Fibroblast of mammary gland (primary cell): ENCODE measurements around the gene PDLIM3.
"Not testable (repeated sequence)": the region's sequence is repeated elsewhere in the genome, so short reads cannot be mapped to it uniquely, and the experiment has no call there.

ENCODE experiments used
- DNase-seq: peaks from one replicate; pipeline ENCODE4 v3.0.0-alpha.2; 2010; ENCODE audit warnings: low read depth
- H3K4me3 ChIP-seq: 2 replicates; pipeline ENCODE4 v1.5.1; 2011; ENCODE audit warnings: low read depth, mild to moderate bottlenecking, low read length, moderate library complexity; ENCODE audit not compliant: control insufficient read depth
- CTCF ChIP-seq: conservative IDR thresholded peaks from 2 replicates; pipeline ENCODE4 v1.5.1; 2011; ENCODE audit warnings: low read depth, low read length, inconsistent platforms; ENCODE audit not compliant: control insufficient read depth, insufficient read depth

PDLIM3 gene

GRCh38 chr4:185513489-185514181, 21.7 kb downstream of the PDLIM3 start:
- peak; percentile 46 for DNase-seq
- no peak for TF ChIP-seq CTCF
- no peak overlapping the region for H3K4me3 ChIP-seq

- peak; percentile 60 for DNase-seq
- H3K4me3 ChIP-seq, result no peak overlapping the region
- no peak for TF ChIP-seq CTCF
These were observed 22.8 kb downstream of the PDLIM3 start for GRCh38 chr4:185512516-185512915.

- H3K4me3 ChIP-seq, result not testable (repeated sequence)
- DNase-seq, result peak; percentile 11
These were observed 24.1 kb downstream of the PDLIM3 start for GRCh38 chr4:185511243-185511642.

- no peak for TF ChIP-seq CTCF
- H3K4me3 ChIP-seq, result no peak overlapping the region
- DNase-seq, result no peak
These were observed 24.5 kb downstream of the PDLIM3 start for GRCh38 chr4:185510806-185511205.

- no peak for TF ChIP-seq CTCF
- no peak overlapping the region for H3K4me3 ChIP-seq
These were observed 27.1 kb downstream of the PDLIM3 start for GRCh38 chr4:185508181-185508580.

GRCh38 chr4:185506422-185506821, 28.9 kb downstream of the PDLIM3 start:
- H3K4me3 ChIP-seq, result no peak overlapping the region
- no peak for DNase-seq
- TF ChIP-seq CTCF, result no peak

More at GRCh38 chr4:185508181-185508580, 27.1 kb downstream of the PDLIM3 start:
- DNase-seq, result no peak

- DNase-seq, result no peak
- TF ChIP-seq CTCF, result no peak
- no peak overlapping the region for H3K4me3 ChIP-seq
These were observed 30.9 kb downstream of the PDLIM3 start for GRCh38 chr4:185504098-185505047.
